Liver (tissue), 9 donors: ENCODE data around the gene VASH1. TPM values are rescaled to one million over a fixed set of nuclear protein-coding genes. Genes with fewer than 3 reads are reported as not detected.
"Not testable (repeated sequence)": the region's sequence is repeated elsewhere in the genome, so short reads cannot be mapped to it uniquely, and the experiment has no call there.

Experiments used
- DNase-seq: peaks from one replicate; pipeline ENCODE4 v3.0.0-alpha.2; 2017; ENCODE audit warnings: low spot score
- H3K27ac ChIP-seq, 2 donors: one replicate each; pipeline ENCODE4 v1.7.0; 2013; ENCODE audit warnings: inconsistent platforms in 2 of 2, low read length in 2 of 2, control low read depth in 1 of 2, low read depth in 1 of 2, mild to moderate bottlenecking in 1 of 2
- H3K27me3 ChIP-seq, 4 donors: one replicate each; pipeline versions ENCODE4 v1.6.1 to v1.7.0; 2013; ENCODE audit warnings: low read length in 3 of 4, inconsistent platforms in 1 of 4, mild to moderate bottlenecking in 1 of 4, moderate library complexity in 1 of 4; ENCODE audit not compliant: control insufficient read depth in 4 of 4, insufficient read depth in 4 of 4
- H3K36me3 ChIP-seq, 4 donors: one replicate each; pipeline versions ENCODE4 v1.6.1 to v1.7.0; 2013; ENCODE audit warnings: low read length in 3 of 4, mild to moderate bottlenecking in 3 of 4, low read depth in 1 of 4, moderate library complexity in 1 of 4; ENCODE audit not compliant: control insufficient read depth in 4 of 4, insufficient read depth in 3 of 4
- H3K4me1 ChIP-seq, 4 donors: one replicate each; pipeline versions ENCODE4 v1.6.1 to v1.7.0; 2013; ENCODE audit warnings: low read length in 3 of 4, mild to moderate bottlenecking in 3 of 4, moderate library complexity in 1 of 4; ENCODE audit not compliant: control insufficient read depth in 4 of 4, insufficient read depth in 4 of 4
- H3K4me3 ChIP-seq, 3 donors: one replicate each; pipeline versions ENCODE4 v1.6.1 to v1.7.0; 2013; ENCODE audit warnings: low read length in 3 of 3, control low read depth in 1 of 3, low read depth in 1 of 3, mild to moderate bottlenecking in 1 of 3
- H3K9ac ChIP-seq, 2 donors: one replicate each; pipeline ENCODE4 v1.7.0; 2013; ENCODE audit warnings: low read length in 2 of 2, mild to moderate bottlenecking in 2 of 2, moderate library complexity in 2 of 2, control low read depth in 1 of 2, low read depth in 1 of 2
- H3K9me3 ChIP-seq, 4 donors: one replicate each; pipeline versions ENCODE4 v1.6.1 to v1.7.0; 2013; ENCODE audit warnings: low read length in 3 of 4; ENCODE audit not compliant: control insufficient read depth in 4 of 4
- ATF3 ChIP-seq: IDR thresholded peaks from 2 replicates; pipeline ENCODE4 v1.6.1; 2016; ENCODE audit warnings: antibody characterized with exemption
- EGR1 ChIP-seq, 2 donors: IDR thresholded peaks; 2 replicates each; pipeline ENCODE4 v1.6.1; 2016 to 2018; ENCODE audit warnings: antibody characterized with exemption in 2 of 2, low read depth in 2 of 2
- GABPA ChIP-seq, 2 donors: IDR thresholded peaks in 1 of 2; conservative IDR thresholded peaks in 1 of 2; 2 replicates each; pipeline ENCODE4 v1.6.1; 2016; ENCODE audit warnings: antibody characterized with exemption in 2 of 2, mild to moderate bottlenecking in 1 of 2, moderate library complexity in 1 of 2
- HNF4A ChIP-seq, 2 donors: conservative IDR thresholded peaks; 2 replicates each; pipeline ENCODE4 v1.6.1; 2016; ENCODE audit warnings: antibody characterized with exemption in 2 of 2, mild to moderate bottlenecking in 2 of 2
- HNF4G ChIP-seq: IDR thresholded peaks from 2 replicates; pipeline ENCODE4 v1.6.1; 2016; ENCODE audit warnings: antibody characterized with exemption
- JUND ChIP-seq, 2 donors: IDR thresholded peaks; 2 replicates each; pipeline ENCODE4 v1.6.1; 2016; ENCODE audit warnings: antibody characterized with exemption in 2 of 2
- NR2F2 ChIP-seq: IDR thresholded peaks from 2 replicates; pipeline ENCODE4 v1.6.1; 2016; ENCODE audit warnings: antibody characterized with exemption
- REST ChIP-seq: IDR thresholded peaks from 2 replicates; pipeline ENCODE4 v1.6.1; 2016; ENCODE audit warnings: antibody characterized with exemption, mild to moderate bottlenecking
- RXRA ChIP-seq, 2 donors: IDR thresholded peaks; 2 replicates each; pipeline ENCODE4 v1.6.1; 2017 to 2018; ENCODE audit warnings: antibody characterized with exemption in 2 of 2, mild to moderate bottlenecking in 1 of 2
- SP1 ChIP-seq: IDR thresholded peaks from 2 replicates; pipeline ENCODE4 v1.6.1; 2018; ENCODE audit warnings: antibody characterized with exemption, mild to moderate bottlenecking
- WGBS: extraction: QIAGEN DNeasy Blood & Tissue Kit; methylation state at CpG from one replicate; pipeline ENCODE4 v1.1.7; 2013; 5-methylcytosine and 5-hydroxymethylcytosine counted together
- polyA plus RNA-seq, 2 donors: library from polyadenylated mRNA; stranded (reverse) in 1 of 2; unstranded in 1 of 2; fragments of 200-250 nt in 1 of 2; fragments of >200 nt in 1 of 2; fragmentation: Nextera tagmentation in 1 of 2; extraction: Ambion mirVana in 1 of 2; gene quantifications; one replicate each; pipeline versions ENCODE4 v1.2.1 to v1.2.3, GENCODE V29; 2013 to 2015
- total RNA-seq, 2 donors: library from RNA; depleted of rRNA; stranded (reverse); fragments of >200 nt; gene quantifications; one replicate each; pipeline ENCODE4 v1.2.3, GENCODE V29; 2014
- TF ChIP-seq, protein P1 (sequence below): IDR thresholded peaks from 2 replicates; pipeline ENCODE4 v1.6.1; 2016; ENCODE audit warnings: antibody characterized with exemption
- donor health status: healthy.
- donor health status: healthy.
- donor health status: healthy.
- donor health status: healthy.
- donor health status: healthy.

VASH1 gene
- total and polyA plus RNA-seq, 4 donors = 0.94 to 5.9 (median 4.3) TPM

DNA sequence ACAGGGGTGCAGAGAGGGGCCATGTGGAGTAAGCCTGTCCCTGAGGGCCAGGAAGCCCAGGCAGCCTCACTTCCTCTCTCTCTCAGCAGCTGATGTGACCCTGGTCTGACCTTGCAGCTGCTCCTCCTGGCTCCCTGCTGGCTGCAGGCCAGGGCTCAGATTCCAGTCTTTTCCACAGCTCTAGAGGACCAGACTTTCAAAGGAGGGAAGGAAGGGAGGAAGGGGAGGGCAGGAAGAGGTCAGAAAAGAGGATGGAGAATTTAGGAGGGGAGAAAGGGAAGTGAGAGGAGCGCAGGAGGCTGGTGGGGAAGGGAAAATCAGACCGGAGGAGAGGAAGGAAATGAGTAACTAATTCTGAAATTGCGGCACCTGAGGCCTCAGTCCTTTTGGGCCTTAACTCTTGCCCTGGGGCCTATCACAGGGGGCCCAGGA is 40.9 kb upstream of the VASH1 start:
- no peak overlapping the region for H3K4me3 ChIP-seq
- H3K9ac ChIP-seq = no peak overlapping the region
- no peaks in the 10 kb centered on the region for H3K27me3 ChIP-seq
- TF ChIP-seq SP1 = peak; percentile 52
- TF ChIP-seq EGR1 (IDR thresholded peaks at IDR 0.05; ENCODE audit: low read depth in 2 of 2) = peak in 1 of 2 donors; percentile 27
- no peak for TF ChIP-seq HNF4A (conservative IDR thresholded peaks at IDR 0.05)
- TF ChIP-seq GABPA (IDR thresholded peaks at IDR 0.05 in 1 of 2, conservative IDR thresholded peaks at IDR 0.05 in 1 of 2) = no peak
- TF ChIP-seq, protein P1, sequence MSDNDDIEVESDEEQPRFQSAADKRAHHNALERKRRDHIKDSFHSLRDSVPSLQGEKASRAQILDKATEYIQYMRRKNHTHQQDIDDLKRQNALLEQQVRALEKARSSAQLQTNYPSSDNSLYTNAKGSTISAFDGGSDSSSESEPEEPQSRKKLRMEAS = peak; percentile 43
- TF ChIP-seq RXRA (IDR thresholded peaks at IDR 0.05) = peak; percentile 48 to 65
- no peak for TF ChIP-seq ATF3
- TF ChIP-seq REST = no peak
- no peak for TF ChIP-seq HNF4G
- peak; percentile 99 for TF ChIP-seq NR2F2
- H3K9me3 ChIP-seq = no peaks in the 10 kb centered on the region
- no peaks in the 10 kb centered on the region for H3K36me3 ChIP-seq
- H3K27ac ChIP-seq = no peak overlapping the region
- peaks cover 0 to 5% (median under 1%) of the 10 kb centered on the region in 4 donors for H3K4me1 ChIP-seq
- DNase-seq = peak; percentile 62
- WGBS = 71% methylated on average over 3 of the region's 3 CpGs

- not testable (repeated sequence) for H3K4me1 ChIP-seq, H3K4me3 ChIP-seq, H3K36me3 ChIP-seq, H3K9me3 ChIP-seq, H3K27ac ChIP-seq, DNase-seq, H3K27me3 ChIP-seq, H3K9ac ChIP-seq
- 95% methylated on average over 11 of the region's 11 CpGs for WGBS
Measured at GRCh38 chr14:76721506-76721905, 39.8 kb upstream of the VASH1 start.

DNA sequence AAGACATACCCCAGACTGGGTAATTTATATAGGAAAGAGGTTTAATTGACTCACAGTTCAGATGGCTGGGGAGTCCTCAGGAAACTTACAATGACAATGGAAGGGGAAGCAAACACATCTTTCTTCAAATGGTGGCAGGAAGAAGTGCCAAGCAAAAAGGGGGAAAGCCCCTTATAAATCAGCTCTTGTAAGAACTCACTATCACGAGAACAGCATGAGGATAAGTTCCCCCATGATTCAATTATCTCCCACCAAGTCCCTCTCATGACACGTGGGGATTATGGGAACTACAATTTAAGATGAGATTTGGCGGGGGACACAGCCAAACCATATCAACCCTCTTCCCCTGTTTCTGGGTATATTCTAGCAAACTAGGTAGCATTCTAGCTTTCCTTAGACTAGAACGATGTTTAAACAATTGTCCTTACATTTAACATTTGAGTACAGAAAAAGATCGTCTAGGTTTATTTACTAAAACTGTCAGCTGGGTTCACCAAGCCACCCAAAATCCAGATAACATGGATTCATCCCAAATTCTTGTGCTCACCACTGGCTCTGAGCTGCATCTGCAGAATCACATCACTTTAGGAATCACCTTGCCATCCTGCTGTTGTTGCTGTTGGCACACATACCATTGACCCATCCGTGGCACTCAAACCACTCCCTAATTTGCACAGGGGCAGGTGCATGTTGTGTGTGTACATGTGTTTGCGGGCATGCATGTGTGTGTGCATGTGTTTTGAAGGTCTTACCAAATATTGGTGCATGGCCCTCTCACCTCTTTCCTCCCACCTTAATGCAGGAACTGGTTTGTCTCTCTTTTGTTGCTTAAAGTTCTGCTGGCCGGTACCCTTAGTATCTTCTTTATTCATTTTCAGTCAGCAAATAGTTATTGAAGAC is 36.4 kb upstream of the VASH1 start:
- Histone ChIP-seq H3K9me3 (no peaks in the 10 kb centered on the region), H3K36me3 (no peaks in the 10 kb centered on the region), H3K4me3 (no peak overlapping the region), H3K27ac (no peak overlapping the region), H3K4me1 (peaks cover 0 to 5% (median under 1%) of the 10 kb centered on the region in 4 donors), H3K9ac (no peak overlapping the region), H3K27me3 (no peaks in the 10 kb centered on the region)
- TF ChIP-seq ATF3 (no peak), JUND (IDR thresholded peaks at IDR 0.05) (no peak), HNF4G (no peak)
- DNase-seq = no peak
- 66% methylated on average over 8 of the region's 8 CpGs for WGBS
